ENCODE data around the gene RAB15. TPM values are rescaled to one million over a fixed set of nuclear protein-coding genes. Genes with fewer than 3 reads are reported as not detected.
A peak's percentile ranks its signal among the peaks of the same experiment; 100 is the strongest.

The RAB15 gene
- total RNA-seq, 2 experiments from 2014 or later: 4.8 to 5.3 TPM

- Mint-ChIP-seq H3K4me3 (peak within 1 kb of the TSS; percentile 98), H3K4me1 (ENCODE audit: low read depth) (peaks cover 39% of the 10 kb centered on the region), H3K36me3 (peaks cover 3% of the 10 kb centered on the region), H3K27ac (peak within 1 kb of the TSS; percentile 98), H3K9me3 (no peaks in the 10 kb centered on the region), H3K27me3 (no peaks in the 10 kb centered on the region)
- intact Hi-C loops (cut with micrococcal nuclease): loop anchor here (1.0 to 10.0 kb wide), 10 partner anchors 16 to 858 kb away; partner anchors contain the start of genes CHURC1, FUT8 and MAX
- ChIA-PET CTCF (interaction anchor here (0.5 to 5.6 kb wide), 25 partner anchors 8 to 973 kb away, joined by 3 to 30 read pairs (median 3); partner anchors contain the start of genes CHURC1 and MAX), POLR2A (interaction anchor here (0.6 to 2.3 kb wide), 7 partner anchors 12 to 114 kb away, joined by 3 to 17 read pairs (median 3); no protein-coding TSS in a partner anchor)
- peak; percentile 95 for DNase-seq
Observed at GRCh38 chr14:64986648-64987437, 14.7 kb upstream of the RAB15 start, which contains the start of gene FNTB. TSS of gene FNTB (plus strand) at chr14:64986895. CDS start at chr14:64986954, 59 bp downstream.

DNA sequence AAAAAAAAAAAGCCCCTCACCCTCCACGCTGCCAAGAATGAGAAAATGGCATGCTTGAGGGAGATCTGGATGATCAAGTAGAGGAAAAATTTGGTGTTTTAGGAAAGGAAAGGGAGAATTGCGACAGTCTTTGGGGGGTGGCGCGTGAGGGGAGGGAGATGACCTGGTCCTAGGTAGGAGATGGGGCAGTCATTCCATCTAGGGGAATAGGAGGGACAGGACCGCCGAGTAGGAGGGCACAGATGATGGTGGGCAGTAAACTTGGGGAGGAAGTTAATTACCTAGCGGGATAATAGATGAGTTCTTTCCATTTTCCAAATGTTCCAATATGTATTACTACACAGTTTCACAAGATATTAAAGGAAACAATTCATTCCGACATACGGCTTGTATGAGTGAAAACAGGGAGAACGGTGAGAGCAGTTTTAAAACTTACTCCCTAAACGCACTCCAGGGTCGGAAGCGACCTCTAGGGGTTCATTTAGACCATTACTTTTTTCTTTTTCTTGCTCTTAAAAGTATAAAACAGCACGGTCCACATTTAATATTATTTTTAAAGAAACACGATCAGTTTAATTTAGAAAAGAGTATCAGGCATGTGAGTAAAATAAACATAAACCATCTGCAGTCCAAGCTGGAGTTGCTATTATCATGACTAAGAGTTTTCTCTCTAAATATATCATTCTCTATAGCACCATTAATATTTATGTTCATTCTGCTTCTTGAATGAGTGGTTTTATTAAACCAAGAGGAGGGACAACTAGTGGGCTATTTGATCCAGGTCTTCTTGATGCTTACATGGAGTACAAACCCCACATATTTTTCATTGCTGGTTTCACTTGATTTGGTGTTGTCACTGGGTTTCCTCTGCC lies 11.5 kb upstream of the RAB15 start:
- peak; percentile 39 for DNase-seq
- H3K4me1 Mint-ChIP-seq (ENCODE audit: low read depth): peaks cover 13% of the 10 kb centered on the region
- H3K9me3 Mint-ChIP-seq: no peaks in the 10 kb centered on the region
- intact Hi-C loops (cut with micrococcal nuclease): loop anchor here (1.0 to 10.0 kb wide), 4 partner anchors 160 to 861 kb away; no protein-coding TSS in a partner anchor
- CTCF ChIA-PET: interaction anchor here (1.0 to 5.6 kb wide), 9 partner anchors 10 to 432 kb away, joined by 3 to 30 read pairs (median 5); no protein-coding TSS in a partner anchor
- H3K27me3 Mint-ChIP-seq: no peaks in the 10 kb centered on the region
- H3K4me3 Mint-ChIP-seq: peak overlapping the region; percentile 60
- H3K36me3 Mint-ChIP-seq: no peaks in the 10 kb centered on the region
- POLR2A ChIA-PET: no interaction called here
- no peak overlapping the region for H3K27ac Mint-ChIP-seq

GRCh38 chr14:64979336-64980074 lies 7.4 kb upstream of the RAB15 start:
- H3K4me1 Mint-ChIP-seq (ENCODE audit: low read depth): peaks cover 5% of the 10 kb centered on the region
- H3K9me3 Mint-ChIP-seq: no peaks in the 10 kb centered on the region
- ChIA-PET POLR2A (no interaction called here), CTCF (interaction anchor here (0.6 to 4.1 kb wide), 2 partner anchors 97 to 156 kb away, joined by 3 to 26 read pairs; no protein-coding TSS in a partner anchor)
- intact Hi-C loops (cut with micrococcal nuclease): loop anchor here (5.0 to 10.0 kb wide), 3 partner anchors 217 to 865 kb away; no protein-coding TSS in a partner anchor
- H3K36me3 Mint-ChIP-seq: no peaks in the 10 kb centered on the region
- no peak overlapping the region for H3K27ac Mint-ChIP-seq
- H3K27me3 Mint-ChIP-seq: no peaks in the 10 kb centered on the region
- no peak overlapping the region for H3K4me3 Mint-ChIP-seq
- no peak for DNase-seq

DNA sequence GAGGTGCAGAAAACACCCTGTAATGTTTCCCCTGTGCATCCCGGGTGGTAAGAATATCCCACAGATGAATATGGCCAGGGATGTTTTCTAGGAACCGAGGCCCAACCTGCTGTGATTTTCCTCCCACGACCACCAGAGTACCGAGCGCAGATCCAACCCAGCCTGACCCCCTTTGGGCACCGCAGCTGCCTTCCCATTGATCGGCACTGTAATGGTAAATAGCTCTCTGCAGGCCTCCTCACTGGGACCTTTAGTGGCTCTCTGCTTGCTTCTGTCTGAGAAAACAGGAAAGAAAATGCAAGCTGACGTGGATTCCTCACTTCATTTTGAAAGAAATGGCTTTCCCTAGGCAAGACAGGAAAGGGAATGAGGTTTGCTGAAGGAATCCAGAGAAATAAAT lies 2.4 kb upstream of the RAB15 start:
- peaks cover 5% of the 10 kb centered on the region for H3K4me1 Mint-ChIP-seq (ENCODE audit: low read depth)
- intact Hi-C loops (cut with micrococcal nuclease): no loop called here
- no peak for DNase-seq
- ChIA-PET CTCF (interaction anchor here (1.2 to 2.3 kb wide), 3 partner anchors 9 to 21 kb away, joined by 3 to 8 read pairs (median 6); partner anchors contain the start of gene FNTB), POLR2A (interaction anchor here (1.0 kb wide), 1 partner anchor 60 kb away, joined by 3 read pairs; no protein-coding TSS in a partner anchor)
- no peaks in the 10 kb centered on the region for H3K9me3 Mint-ChIP-seq
- H3K27me3 Mint-ChIP-seq: no peaks in the 10 kb centered on the region
- no peak overlapping the region for H3K4me3 Mint-ChIP-seq
- H3K36me3 Mint-ChIP-seq: no peaks in the 10 kb centered on the region
- no peak overlapping the region for H3K27ac Mint-ChIP-seq

- no peak for DNase-seq
- ChIA-PET POLR2A (no interaction called here), CTCF (interaction anchor here (2.3 kb wide), 2 partner anchors 10 to 13 kb away, joined by 6 to 8 read pairs; partner anchors contain the start of gene FNTB)
- Mint-ChIP-seq H3K4me3 (no peak overlapping the region), H3K27me3 (no peaks in the 10 kb centered on the region), H3K36me3 (no peaks in the 10 kb centered on the region), H3K9me3 (no peaks in the 10 kb centered on the region), H3K4me1 (ENCODE audit: low read depth) (peaks cover 5% of the 10 kb centered on the region), H3K27ac (no peak overlapping the region)
- intact Hi-C loops (cut with micrococcal nuclease): no loop called here
Observed at GRCh38 chr14:64973826-64974225, 1.7 kb upstream of the RAB15 start.

DNA sequence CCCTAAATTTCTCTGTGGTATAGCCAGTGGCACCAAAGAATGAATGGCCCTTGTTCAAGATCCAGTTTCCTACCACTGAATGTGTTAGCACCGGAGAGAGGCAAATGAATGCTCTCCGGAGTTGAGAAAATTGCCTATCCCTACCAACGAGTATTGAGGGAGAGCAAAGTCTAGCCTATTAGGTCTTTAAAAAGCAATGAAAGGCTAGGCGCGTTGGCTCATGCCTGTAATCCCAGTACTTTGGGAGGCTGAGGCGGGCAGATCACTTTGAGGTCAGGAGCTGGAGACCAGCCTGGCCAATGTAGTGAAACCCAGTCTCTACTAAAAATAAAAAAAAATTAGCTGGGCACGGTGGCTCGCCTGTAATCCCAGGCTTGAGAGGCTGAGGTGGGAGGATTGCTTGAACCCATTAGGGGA lies 898 bp upstream of the RAB15 start:
- ChIA-PET CTCF (interaction anchor here (2.3 kb wide), 1 partner anchor 11 kb away, joined by 6 read pairs; no protein-coding TSS in a partner anchor), POLR2A (no interaction called here)
- intact Hi-C loops (cut with micrococcal nuclease): no loop called here
- H3K27ac Mint-ChIP-seq: no peak overlapping the region
- no peaks in the 10 kb centered on the region for H3K9me3 Mint-ChIP-seq
- H3K27me3 Mint-ChIP-seq: no peaks in the 10 kb centered on the region
- H3K36me3 Mint-ChIP-seq: no peaks in the 10 kb centered on the region
- H3K4me3 Mint-ChIP-seq: peak overlapping the region; percentile 79
- peaks cover 5% of the 10 kb centered on the region for H3K4me1 Mint-ChIP-seq (ENCODE audit: low read depth)
- DNase-seq: no peak

DNA sequence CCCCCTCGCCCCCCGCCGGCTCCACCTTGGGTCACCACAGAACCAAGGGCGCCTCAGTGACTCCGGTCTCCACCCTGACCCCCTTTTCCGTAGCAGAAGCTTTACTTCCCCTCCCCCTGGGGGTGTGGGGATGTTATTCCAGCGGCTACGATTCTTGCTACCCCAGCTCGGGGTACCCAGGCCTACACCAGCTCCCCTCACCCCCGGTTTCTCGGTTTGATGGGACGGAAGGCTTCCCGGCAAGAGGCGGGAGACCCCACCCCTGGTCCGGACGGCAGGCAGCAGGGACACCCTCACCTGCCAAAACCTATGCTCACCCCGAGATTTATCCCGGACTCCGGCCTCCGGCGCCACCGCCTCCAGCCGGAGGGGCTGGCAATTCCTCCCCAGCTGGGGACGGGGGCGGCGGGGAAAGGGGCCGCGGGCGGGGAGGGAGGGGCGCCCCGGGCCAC lies 619 bp downstream of the RAB15 start:
- H3K9me3 Mint-ChIP-seq: no peaks in the 10 kb centered on the region
- ChIA-PET CTCF (no interaction called here), POLR2A (interaction anchor here (1.4 kb wide), 1 partner anchor 16 kb away, joined by 4 read pairs; the partner anchor contains the start of gene FNTB)
- H3K4me1 Mint-ChIP-seq (ENCODE audit: low read depth): peaks cover 5% of the 10 kb centered on the region
- peak overlapping the region; percentile 72 for H3K4me3 Mint-ChIP-seq
- H3K36me3 Mint-ChIP-seq: no peaks in the 10 kb centered on the region
- DNase-seq: no peak
- no peaks in the 10 kb centered on the region for H3K27me3 Mint-ChIP-seq
- H3K27ac Mint-ChIP-seq: no peak overlapping the region
- intact Hi-C loops (cut with micrococcal nuclease): no loop called here

DNA sequence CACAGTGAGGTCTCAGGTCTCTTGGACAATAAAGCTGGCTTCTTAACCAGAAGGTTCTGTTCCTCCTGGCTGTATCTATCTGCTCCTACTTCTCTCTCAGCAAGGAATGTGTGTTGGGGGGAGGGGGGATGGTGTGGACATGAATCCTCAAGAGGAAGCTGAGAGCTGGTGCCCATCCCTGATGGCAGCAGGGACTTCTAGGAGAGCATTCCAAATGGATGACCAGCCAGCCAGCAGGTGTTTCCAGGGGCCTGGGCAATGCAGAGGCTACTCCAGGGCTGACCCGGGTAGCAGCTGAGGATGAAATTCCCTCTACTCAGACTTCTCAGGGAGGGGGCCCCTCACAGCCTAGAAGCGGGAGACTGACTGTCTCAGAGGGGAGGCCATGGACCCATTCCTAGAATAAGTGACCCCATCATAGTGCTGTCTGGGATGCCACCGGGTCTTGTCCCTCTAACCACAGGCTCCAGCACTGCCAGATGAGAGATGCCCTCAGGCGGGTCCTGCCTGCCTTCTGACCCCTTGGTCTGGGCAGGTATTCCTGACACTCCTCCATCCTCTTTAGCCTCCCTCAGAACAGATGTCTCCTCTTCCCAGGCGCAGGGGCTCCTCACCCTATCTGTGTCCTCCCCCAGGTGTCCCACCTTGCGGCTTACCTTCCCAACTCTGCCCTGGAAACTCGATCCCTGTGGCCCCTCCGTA lies 1.2 kb downstream of the RAB15 start:
- H3K27me3 Mint-ChIP-seq: no peaks in the 10 kb centered on the region
- intact Hi-C loops (cut with micrococcal nuclease): no loop called here
- H3K27ac Mint-ChIP-seq: no peak overlapping the region
- H3K4me1 Mint-ChIP-seq (ENCODE audit: low read depth): peaks cover 5% of the 10 kb centered on the region
- ChIA-PET CTCF (interaction anchor here (1.0 to 1.4 kb wide), 2 partner anchors 16 to 49 kb away, joined by 4 to 6 read pairs; partner anchors contain the start of gene FNTB), POLR2A (interaction anchor here (0.5 to 1.4 kb wide), 3 partner anchors 16 to 466 kb away, joined by 3 to 4 read pairs (median 3); partner anchors contain the start of genes CHURC1 and FNTB)
- H3K4me3 Mint-ChIP-seq: peak overlapping the region; percentile 72
- no peaks in the 10 kb centered on the region for H3K9me3 Mint-ChIP-seq
- no peak for DNase-seq
- H3K36me3 Mint-ChIP-seq: no peaks in the 10 kb centered on the region

- POLR2A ChIA-PET: interaction anchor here (1.2 to 1.4 kb wide), 2 partner anchors 17 to 56 kb away, joined by 3 to 4 read pairs; partner anchors contain the start of genes CHURC1 and FNTB
- no peak overlapping the region for H3K4me3 Mint-ChIP-seq
Observed at GRCh38 chr14:64970041-64970440, 2.1 kb downstream of the RAB15 start.

GRCh38 chr14:64968651-64969050 lies 3.5 kb downstream of the RAB15 start:
- H3K9me3 Mint-ChIP-seq: no peaks in the 10 kb centered on the region
- H3K27ac Mint-ChIP-seq: no peak overlapping the region
- no peaks in the 10 kb centered on the region for H3K36me3 Mint-ChIP-seq
- no peak overlapping the region for H3K4me3 Mint-ChIP-seq
- DNase-seq: no peak
- no peaks in the 10 kb centered on the region for H3K27me3 Mint-ChIP-seq
- peaks cover 5% of the 10 kb centered on the region for H3K4me1 Mint-ChIP-seq (ENCODE audit: low read depth)
- ChIA-PET POLR2A (no interaction called here), CTCF (interaction anchor here (0.8 kb wide), 1 partner anchor 145 kb away, joined by 3 read pairs; no protein-coding TSS in a partner anchor)
- intact Hi-C loops (cut with micrococcal nuclease): no loop called here

More at GRCh38 chr14:64970041-64970440, 2.1 kb downstream of the RAB15 start:
- H3K4me1 Mint-ChIP-seq (ENCODE audit: low read depth): peaks cover 5% of the 10 kb centered on the region
- H3K27me3 Mint-ChIP-seq: no peaks in the 10 kb centered on the region
- CTCF ChIA-PET: interaction anchor here (1.0 to 1.4 kb wide), 2 partner anchors 17 to 50 kb away, joined by 4 to 6 read pairs; partner anchors contain the start of gene FNTB
- intact Hi-C loops (cut with micrococcal nuclease): no loop called here
- no peak overlapping the region for H3K27ac Mint-ChIP-seq
- no peaks in the 10 kb centered on the region for H3K9me3 Mint-ChIP-seq
- DNase-seq: no peak
- H3K36me3 Mint-ChIP-seq: no peaks in the 10 kb centered on the region

Measured in activated CD4-positive, alpha-beta memory T cell treated with anti-CD3 and anti-CD28 coated beads for 36 hours (primary cell).